Superior temporal gyrus (tissue), 1 donor: ENCODE data around the gene PRR19.

ENCODE experiments used
- DNase-seq: peaks from one replicate; pipeline ENCODE4 v3.0.0-alpha.2; 2016; ENCODE audit errors: extremely low spot score

The PRR19 gene

DNA sequence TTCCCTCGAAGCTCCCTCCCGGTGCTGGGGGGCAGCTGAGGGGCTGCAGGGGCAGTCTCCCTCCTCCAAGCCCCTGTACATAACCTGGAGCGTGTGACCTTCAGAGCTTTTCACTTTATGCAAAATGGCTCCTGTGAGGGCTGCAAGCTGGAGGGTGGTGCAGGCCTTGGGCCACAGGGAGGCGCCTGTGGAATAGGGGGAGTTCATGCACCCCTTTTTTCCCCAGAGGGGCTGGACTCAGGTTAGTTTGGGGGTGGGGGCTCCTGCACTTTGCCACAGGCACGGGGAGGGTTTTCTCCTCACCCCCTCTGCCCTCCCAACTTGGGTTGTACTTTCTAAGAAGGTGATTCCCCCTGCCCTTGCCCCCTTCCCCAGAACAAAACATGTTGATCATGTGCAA lies 6.6 kb upstream of the PRR19 start:
- no peak for DNase-seq

DNA sequence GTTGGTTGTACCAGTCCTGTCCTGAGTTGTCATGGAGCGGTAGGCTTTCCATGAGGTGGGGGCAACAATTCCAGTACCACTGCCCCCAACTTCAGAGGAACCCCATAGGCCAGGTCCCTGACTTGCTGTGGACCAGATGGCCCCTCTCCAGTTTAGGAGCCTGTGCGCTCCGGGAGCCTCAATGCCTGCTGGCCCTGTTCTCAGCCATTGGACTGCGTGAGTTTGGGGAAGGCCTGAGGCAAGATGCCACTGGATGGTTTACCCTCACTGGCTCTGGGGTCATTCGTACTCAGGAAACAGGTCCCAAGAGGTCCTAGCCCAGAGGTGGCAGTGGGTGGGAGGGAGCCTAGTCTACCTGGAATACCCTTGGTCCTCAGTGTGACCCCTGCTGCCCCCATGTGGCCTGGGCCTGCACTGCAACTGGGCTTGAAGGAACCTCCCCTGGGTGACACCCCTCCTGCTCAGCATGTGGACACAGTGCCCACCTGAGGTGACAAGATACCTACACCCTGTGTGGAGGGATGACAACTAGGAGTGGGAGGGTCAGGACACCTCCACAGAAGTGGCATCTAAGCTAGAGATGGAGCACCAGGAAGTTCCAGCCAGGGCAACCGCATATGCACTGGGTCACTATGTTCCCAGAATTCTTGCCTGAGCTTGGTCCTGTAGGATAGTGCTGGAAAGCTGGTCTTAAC lies 6.0 kb upstream of the PRR19 start:
- peak; percentile 83 for DNase-seq

DNA sequence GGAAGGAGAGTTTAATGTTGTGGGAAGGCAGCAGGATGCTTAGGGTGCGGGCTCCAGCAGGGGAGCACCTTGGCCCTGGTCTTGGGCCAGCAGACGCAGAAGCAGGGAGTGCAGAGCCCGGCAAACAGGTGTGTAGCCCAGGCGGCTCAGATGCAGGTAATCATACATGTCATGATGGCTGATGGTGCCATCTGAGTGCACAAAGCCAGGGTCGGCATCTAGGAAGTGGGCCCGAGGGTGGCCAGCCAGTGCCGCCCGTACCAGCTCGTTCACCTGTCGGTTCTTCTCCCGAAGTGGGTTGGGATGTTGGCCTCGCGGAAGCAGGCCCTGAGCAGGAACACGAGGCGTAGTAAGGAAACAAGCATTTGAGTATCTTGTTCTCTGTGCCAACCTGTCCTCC lies 4.9 kb upstream of the PRR19 start:
- DNase-seq: no peak

DNA sequence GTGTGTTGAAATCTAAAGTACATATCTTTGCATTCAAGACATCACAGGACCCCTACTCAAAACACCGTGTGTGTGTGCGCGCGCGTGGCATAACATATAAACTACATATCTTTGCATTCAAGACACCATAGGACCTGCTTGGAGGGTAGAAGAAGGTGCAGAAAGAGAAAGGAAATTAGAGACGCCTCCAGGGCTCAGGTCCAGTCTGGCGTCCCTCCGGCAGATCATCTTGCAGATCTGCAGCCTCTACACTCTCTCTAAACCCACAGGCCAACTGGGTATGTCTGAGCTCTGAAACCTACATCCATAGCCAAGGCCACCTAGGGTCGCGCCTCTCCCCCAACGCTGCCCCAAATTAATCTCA lies 1.2 kb downstream of the PRR19 start:
- DNase-seq: no peak

DNA sequence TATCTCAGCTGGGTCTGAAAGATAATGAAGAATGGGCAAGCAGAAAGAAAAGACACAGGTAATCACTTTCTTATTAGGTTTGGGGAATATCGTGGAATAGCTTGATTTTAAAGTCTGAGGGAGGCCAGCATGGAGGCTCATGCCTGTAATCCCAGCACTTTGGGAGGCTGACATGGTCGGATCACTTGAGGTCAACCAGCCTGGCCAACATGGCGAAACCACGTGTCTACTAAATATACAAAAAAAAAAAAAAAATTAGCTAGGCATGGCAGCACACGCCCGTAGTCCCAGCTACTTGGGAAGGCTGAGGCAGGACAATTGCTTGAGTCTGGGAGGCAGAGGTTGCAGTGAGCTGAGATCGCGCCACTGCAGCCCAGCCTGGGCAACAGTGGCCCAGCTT lies 1.9 kb downstream of the PRR19 start:
- DNase-seq: no peak

DNA sequence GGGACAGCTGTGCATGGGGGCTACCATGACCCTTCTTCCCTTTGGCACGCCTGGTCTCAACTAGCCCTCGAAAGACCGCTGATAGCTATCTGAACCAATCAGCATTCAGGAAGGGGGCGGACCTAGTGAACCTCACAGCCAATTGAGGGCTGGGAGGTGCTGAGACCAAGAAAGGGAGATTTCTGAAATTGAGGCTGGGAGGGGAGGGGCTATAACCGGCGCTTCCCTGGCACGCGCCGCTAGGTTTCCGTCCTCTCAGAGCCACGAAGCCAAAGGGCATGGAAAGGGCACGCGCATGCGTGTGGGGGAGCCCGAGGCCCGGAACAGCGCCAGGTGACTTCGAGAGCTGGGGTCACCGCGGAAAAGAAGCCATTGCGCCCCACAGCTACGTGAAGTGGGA lies 4.7 kb downstream of the PRR19 start:
- DNase-seq: no peak

DNA sequence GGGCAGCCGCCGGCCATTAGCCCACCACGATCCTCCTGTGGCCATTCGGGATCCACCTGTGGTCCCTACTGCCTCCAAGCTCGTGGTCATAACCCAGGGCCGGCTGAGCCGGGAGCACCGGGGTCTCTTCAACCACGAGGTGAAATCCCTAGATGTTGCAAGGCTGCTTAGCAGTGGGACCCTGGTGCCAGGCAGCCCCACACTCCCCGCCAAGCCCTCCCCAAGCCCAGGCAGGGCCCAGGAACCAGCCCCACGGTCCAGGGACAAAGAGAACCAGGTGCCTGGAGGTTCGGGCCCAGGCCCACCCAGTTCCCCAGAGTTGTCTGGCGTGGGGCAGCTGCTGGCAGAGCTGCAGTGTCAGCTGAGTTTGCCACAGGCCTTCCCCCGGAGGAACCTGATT lies 7.8 kb downstream of the PRR19 start:
- no peak for DNase-seq

DNA sequence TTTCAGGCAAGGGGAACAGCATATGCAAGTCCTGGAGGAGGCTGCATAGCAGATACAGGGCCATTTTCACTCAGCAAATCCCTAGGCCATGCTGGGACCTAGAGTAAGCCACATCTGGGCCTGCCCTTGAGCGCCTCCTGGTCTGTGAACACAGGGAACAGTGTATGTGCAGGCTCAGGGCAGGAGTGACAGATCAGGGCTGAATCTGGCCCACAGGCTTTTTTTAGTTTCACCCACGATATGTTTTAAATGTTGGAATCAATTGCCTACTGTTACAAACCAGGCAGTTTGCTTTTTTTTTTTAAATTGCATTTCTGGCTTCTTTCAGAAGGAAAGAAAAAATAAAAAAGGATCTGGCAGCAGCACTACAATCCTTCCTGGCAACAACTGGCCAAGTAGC lies 9.7 kb downstream of the PRR19 start:
- DNase-seq: no peak

DNA sequence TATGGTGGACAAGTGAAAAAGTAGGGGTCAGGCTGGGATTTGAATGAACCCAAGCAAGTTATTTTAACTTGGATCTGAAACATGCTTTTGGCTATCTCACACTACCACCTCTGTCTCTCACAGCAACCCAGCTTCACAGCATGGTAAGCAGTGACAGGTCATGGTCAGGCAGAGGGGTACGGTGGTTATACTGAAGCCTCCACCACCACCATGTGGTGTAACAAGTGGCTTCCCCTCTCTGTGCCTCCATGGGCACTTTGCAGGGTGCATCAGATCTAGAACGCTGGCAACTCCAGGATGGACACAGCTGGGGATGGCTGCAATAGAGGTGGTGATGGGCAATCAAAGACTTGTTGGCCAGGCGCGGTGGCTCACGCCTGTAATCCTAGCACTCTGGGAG lies 10.4 kb downstream of the PRR19 start:
- DNase-seq: no peak

DNA sequence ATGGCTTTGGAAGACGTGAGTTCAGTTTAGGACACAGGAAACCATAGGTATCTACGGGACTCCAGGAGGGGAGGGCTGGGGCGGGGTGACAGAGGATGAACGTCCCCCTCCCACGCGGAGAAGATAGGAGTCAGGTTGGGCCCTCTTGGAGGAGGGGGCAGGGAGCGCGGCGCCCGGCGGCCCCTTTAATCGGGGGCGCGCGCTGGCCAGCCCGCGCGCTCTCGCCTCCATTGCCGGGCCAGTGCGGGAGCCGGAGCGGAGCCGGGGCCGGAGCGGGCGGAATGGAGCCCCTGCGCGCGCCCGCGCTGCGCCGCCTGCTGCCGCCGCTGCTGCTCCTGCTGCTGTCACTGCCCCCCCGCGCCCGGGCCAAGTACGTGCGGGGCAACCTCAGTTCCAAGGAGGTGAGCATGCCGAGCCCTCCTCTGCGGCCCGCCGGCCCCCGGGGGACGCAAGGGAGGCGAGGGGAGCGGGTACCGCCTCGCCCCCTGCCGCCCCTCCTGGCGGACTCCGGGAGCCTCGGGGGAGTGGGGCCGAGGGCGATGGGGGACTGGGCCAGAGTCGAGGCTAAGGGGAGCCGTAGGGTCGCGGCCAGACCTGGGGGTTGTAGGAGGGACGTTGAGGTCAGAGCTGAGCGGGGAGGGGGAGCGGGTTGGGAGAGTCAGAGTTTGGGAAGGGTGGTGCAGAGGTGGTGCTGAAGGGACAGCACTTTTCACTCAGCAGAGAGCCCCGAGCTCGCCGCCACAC lies 11.3 kb downstream of the PRR19 start, which contains the start of gene TMEM145:
TMEM145 (plus strand) TSS at position 214 of the 744 bp plus-strand sequence; CDS start at position 282, 68 bp downstream.
- peak; percentile 44 for DNase-seq

DNA sequence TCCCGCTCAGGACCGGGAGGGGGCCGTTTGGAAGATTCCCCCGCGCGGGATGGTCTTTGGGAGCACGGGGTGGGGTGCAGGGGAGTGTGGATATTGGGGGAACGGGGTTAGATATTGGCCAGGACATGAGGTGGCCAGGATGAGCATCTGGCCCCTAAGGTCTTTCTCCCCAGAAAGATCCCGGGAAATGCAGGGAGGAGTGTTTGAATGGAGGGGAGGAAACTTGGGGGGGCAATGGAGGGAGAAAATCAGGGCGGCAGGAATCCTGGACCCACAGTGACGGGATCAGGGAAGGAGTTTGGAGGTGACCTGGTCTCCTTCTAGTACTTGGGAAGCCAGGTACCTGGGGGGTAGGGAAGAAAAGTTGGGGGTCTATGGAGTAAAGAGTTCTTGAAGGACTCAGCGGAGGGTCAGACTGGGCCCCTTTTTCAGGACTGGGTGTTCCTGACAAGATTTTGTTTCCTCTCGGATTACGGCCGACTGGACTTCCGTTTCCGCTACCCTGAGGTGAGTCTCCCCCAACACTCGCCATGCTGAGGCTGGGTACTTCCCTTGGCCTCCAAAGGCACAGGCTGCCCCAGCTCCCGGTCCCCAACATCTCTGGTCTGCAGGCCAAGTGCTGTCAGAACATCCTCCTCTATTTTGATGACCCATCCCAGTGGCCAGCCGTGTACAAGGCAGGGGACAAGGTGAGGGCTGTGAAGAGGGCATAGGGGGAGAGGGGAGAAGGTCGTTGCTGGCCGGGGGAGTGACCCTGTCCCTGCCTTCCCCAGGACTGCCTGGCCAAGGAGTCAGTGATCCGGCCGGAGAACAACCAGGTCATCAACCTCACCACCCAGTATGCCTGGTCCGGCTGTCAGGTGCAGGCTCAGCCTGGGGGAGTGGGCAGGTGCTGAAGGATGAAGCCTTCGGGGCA lies 12.2 kb downstream of the PRR19 start:
- no peak for DNase-seq

DNA sequence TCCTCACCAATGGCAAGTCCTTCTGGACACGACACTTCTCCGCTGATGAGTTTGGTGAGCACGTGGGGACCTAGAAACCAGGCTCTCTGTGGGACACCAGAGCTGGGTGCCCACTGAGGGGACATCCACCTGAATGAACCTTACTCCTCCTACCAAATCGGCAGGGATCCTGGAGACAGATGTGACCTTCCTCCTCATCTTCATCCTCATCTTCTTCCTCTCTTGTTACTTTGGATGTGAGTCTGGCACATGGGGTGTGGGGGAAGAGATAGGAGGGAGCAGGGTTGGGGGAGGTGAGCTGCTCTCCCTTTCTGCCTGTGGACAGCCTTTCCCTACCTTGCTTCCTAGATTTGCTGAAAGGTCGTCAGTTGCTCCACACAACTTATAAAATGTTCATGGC lies 13.1 kb downstream of the PRR19 start:
- DNase-seq: no peak

DNA sequence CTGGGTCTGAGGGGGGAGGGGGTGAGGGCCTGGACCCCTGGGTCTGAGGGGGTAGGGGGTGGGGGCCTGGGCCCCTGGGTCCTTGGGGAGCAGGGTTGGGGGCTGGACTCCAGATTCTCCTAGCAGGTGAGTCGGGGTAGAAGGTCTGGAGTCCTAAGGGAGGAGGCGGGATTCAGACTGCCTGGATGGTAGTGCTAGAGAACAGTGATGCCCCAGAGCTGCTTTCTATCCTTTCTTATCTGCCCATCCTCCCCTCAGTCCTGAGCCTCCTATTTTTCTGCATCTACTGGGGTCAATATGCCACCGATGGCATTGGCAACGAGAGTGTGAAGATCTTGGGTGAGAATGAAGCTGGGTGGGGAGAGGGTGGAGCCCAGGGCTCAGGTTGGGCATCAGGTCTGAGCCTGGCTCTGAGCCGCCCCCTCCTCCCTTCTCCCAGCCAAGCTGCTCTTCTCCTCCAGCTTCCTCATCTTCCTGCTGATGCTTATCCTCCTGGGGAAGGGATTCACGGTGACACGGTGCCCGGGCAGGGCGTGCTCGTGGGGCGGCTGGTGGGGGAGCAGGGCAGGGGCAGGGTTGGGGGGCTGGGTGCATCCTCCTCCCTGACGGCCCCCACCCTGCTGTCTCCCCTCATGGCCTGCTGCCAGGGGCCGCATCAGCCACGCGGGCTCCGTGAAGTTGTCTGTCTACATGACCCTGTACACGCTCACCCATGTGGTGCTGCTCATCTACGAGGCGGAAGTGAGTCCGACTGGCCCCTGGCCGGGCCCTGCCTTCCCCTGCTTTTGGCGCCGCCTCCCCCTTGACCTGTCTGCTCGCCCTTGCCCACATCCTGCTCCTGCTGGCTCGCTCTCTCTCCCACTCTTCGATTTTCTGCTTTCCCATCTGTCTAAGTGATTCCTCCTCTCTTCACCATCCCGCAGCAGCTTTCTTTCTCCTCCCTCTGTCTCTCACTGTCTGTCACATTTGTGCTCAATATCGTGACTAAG lies 14.6 kb downstream of the PRR19 start:
- no peak for DNase-seq

DNA sequence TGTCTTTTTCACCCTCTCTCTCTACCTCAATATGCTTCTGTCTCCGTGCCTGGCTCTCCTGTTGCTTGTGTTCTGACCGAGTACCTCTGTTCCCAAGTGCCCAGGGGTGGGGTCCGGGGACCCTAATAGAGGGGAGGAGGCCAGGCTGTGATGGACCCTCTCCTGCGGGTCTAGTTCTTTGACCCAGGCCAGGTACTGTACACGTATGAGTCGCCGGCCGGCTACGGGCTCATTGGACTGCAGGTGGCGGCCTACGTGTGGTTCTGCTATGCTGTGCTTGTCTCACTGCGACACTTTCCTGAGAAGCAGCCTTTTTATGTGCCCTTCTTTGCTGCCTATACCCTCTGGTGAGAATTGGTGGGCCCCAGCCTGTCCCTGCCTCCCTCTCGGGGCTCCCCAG lies 15.6 kb downstream of the PRR19 start:
- DNase-seq: no peak

DNA sequence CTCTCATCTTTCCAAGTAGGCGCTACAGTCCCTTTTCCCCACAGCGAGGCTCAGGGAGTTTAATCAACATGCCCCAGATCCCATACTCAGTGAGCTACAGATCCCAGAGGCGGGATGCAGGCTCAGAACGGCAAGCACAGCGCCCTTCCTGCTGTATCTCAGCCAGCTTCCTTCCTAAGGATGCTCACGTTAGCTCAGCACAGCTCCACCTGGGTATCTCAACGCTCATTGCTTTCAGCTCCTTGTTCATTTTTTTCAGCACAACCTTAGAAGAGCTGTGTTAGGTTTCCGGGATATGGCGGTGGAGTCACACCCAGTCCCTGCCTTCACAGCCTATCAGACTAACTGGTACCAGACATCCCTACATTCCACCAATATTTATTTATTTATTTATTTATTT lies 20.4 kb downstream of the PRR19 start:
- DNase-seq: no peak

DNA sequence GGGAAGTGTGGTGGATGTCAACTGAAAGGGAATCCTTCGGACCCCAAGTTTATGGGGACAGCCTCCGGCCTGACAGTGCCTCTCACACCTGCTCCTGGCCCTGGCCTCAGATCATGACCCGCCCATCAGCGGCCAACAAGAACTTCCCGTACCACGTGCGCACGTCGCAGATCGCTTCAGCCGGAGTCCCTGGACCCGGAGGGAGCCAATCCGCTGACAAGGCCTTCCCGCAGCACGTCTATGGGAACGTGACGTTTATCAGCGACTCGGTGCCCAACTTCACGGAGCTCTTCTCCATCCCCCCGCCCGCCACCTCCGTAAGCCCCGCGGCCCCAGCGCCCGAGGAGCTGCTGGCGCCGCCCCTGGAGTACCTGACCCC lies 21.5 kb downstream of the PRR19 start:
- DNase-seq: no peak

DNA sequence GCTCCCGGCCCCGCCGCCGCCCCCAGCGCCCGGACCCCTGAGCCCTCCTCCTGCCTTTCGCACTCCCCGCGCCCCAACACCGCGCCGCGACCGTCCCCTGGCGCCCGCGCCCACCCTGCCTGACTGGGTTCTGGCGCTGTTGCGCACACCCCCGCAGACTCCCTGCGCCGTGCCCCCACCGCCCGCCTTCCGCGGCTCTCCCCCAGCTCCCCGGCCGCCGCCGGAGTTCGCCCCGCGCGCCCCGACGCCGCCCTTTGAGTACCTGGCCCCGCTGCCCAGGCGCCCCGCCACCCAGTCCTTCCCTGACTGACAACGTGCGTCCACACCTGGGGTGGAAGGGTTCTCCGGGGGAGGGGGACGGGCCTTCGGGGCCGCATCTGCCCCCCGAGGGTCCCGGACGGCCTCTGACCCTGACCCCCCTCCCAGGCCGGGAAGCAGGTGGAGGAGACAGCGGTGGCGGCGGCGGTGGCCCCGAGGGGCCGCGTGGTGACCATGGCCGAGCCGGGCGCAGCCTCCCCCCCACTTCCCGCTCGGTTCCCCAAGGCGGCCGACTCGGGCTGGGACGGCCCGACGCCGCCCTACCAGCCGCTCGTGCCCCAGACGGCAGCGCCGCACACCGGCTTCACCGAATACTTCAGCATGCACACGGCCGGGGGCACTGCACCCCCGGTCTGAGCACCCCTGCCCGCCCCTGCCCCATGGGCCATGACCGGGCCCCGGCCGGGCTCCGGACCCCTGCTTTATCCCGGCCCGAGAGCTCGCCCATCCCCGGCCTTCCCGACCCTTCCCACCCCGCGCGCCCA lies 22.1 kb downstream of the PRR19 start:
- DNase-seq: no peak

DNA sequence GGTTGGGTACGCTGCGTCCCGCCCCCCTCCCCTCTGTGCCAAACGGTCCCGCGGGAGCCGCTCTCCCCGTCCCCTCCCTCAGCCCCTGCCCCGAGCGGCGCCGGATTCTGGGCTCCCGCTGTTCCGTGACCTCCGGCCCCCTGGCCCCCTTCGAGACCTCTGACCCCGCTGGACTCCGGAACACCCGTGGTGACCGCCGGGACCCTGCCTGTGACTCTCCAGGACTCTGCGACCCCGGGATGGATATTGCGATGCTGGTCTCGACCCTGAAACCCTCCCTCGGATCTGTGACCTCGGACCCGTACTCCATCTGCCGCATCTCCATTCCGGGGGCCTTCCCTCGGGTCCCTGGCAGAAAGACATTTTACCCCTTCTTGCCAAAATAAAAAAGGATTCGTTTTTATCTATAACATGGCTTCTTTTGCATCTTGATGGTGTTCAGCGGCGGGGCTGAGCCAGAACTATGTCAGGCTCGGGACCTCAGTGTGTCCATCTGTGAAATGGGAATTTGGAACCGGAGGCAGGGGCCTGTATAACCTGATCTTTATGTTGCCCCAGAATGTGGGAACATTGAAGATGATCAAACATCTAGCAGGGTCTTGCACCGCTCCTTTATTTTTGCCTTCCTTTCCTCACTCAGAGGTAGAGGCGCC lies 22.8 kb downstream of the PRR19 start:
- DNase-seq: no peak

DNA sequence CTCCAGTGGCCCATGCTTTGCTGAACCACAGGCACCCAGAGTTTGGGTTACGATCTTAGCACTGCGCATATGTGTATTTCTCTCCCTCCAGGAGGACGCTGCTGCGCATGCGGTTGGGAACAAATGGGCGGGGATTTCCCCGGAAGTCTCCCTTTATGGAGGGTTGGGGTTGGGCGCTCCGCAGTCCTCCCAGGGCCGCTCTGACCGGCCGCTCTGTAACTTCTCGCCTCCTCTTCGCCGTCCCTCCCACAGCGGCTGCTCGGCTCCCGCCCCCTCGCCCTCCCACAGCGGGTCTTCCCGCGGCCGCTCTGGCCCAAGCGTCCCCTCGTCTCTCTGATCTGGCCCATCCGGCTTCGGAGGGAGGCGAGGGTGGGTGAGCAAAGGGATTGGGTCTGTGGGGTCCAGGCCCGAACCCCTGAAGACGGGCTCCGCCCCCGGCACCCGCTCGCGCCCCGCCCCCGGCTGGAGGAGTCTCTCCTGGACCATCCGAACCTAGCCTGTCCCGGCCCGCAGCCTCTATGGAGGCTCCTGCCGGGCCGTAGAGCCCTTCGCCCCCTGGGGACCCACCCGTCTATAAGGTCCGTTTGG lies 23.5 kb downstream of the PRR19 start, which contains the start of gene MEGF8:
MEGF8 (plus strand) TSS at position 328 of the 588 bp plus-strand sequence. CDS start 609 bp downstream, outside the sequence.
- DNase-seq: peak; percentile 100
